ENCODE data around the gene PDIA4.

- TF ChIP-seq FOXM1 (IDR thresholded peaks at IDR 0.05; ENCODE audit: borderline replicate concordance, low read depth) (no peak), MAX (IDR thresholded peaks at IDR 0.05) (no peak), NFIC (IDR thresholded peaks at IDR 0.05) (no peak)
Measured at GRCh38 chr7:149074116-149074885, 46.0 kb upstream of the PDIA4 start.

Data from Ishikawa (cell line).